ENCODE results near the gene ATXN1.
"Not testable (repeated sequence)": the region's sequence is repeated elsewhere in the genome, so short reads cannot be mapped to it uniquely, and the experiment has no call there.

GRCh38 chr6:16459472-16459871 lies 301.8 kb downstream of the ATXN1 start:
- TF ChIP-seq, protein P1, sequence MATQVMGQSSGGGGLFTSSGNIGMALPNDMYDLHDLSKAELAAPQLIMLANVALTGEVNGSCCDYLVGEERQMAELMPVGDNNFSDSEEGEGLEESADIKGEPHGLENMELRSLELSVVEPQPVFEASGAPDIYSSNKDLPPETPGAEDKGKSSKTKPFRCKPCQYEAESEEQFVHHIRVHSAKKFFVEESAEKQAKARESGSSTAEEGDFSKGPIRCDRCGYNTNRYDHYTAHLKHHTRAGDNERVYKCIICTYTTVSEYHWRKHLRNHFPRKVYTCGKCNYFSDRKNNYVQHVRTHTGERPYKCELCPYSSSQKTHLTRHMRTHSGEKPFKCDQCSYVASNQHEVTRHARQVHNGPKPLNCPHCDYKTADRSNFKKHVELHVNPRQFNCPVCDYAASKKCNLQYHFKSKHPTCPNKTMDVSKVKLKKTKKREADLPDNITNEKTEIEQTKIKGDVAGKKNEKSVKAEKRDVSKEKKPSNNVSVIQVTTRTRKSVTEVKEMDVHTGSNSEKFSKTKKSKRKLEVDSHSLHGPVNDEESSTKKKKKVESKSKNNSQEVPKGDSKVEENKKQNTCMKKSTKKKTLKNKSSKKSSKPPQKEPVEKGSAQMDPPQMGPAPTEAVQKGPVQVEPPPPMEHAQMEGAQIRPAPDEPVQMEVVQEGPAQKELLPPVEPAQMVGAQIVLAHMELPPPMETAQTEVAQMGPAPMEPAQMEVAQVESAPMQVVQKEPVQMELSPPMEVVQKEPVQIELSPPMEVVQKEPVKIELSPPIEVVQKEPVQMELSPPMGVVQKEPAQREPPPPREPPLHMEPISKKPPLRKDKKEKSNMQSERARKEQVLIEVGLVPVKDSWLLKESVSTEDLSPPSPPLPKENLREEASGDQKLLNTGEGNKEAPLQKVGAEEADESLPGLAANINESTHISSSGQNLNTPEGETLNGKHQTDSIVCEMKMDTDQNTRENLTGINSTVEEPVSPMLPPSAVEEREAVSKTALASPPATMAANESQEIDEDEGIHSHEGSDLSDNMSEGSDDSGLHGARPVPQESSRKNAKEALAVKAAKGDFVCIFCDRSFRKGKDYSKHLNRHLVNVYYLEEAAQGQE (IDR thresholded peaks at IDR 0.05; ENCODE audit: borderline replicate concordance) = not testable (repeated sequence)
- TF ChIP-seq EP300 (conservative IDR thresholded peaks at IDR 0.05; ENCODE audit: poor library complexity, severe bottlenecking); EZH2 (IDR thresholded peaks at IDR 0.05; ENCODE audit: borderline replicate concordance, insufficient read depth, low read length, poor library complexity, severe bottlenecking): not testable (repeated sequence)

All from neural cell (in vitro differentiated cells).